Upper lobe of left lung (tissue), 6 donors: ENCODE results near the gene TIAL1. TPM values are rescaled to one million over a fixed set of nuclear protein-coding genes. Genes with fewer than 3 reads are reported as not detected.

Source experiments
- ATAC-seq, 2 donors: fragments of 200-7000 bp; cut with Tn5 transposase; one replicate each; pipeline ENCODE4 v1.9.1; 2022; ENCODE audit warnings: mild to moderate bottlenecking in 2 of 2, moderate library complexity in 2 of 2; ENCODE audit not compliant: low FRiP score in 2 of 2
- DNase-seq, 2 donors: peaks; one replicate each; pipeline ENCODE4 v3.0.0-alpha.2; 2019 to 2020
- H3K27ac ChIP-seq, 4 donors: fragments of 200-600 bp; sonication (generic); one replicate each; pipeline ENCODE4 v1.5.1; 2016 to 2019
- H3K27me3 ChIP-seq, 4 donors: fragments of 200-600 bp; sonication (generic); one replicate each; pipeline ENCODE4 v1.5.1; 2017 to 2019
- H3K36me3 ChIP-seq, 4 donors: fragments of 200-600 bp; sonication (generic); one replicate each; pipeline ENCODE4 v1.5.1; 2016 to 2019
- H3K4me1 ChIP-seq, 4 donors: fragments of 200-600 bp; sonication (generic); one replicate each; pipeline ENCODE4 v1.5.1; 2018 to 2019
- H3K4me3 ChIP-seq, 4 donors: fragments of 200-600 bp; sonication (generic); one replicate each; pipeline ENCODE4 v1.5.1; 2017 to 2019; ENCODE audit warnings: mild to moderate bottlenecking in 2 of 4, moderate library complexity in 1 of 4
- H3K9me3 ChIP-seq, 4 donors: fragments of 200-600 bp; sonication (generic); one replicate each; pipeline ENCODE4 v1.5.1; 2018 to 2019
- EP300 ChIP-seq, 4 donors: sonication (generic); formaldehyde crosslinking; IDR thresholded peaks; one replicate each; pipeline ENCODE4 v1.5.1; 2017; ENCODE audit warnings: antibody characterized with exemption in 4 of 4, control low read depth in 2 of 4
- POLR2A ChIP-seq, 4 donors: fragments of 450-650 bp; IDR thresholded peaks; one replicate each; pipeline ENCODE4 v1.5.1; 2016 to 2017; ENCODE audit warnings: antibody characterized with exemption in 4 of 4, mild to moderate bottlenecking in 2 of 4
- POLR2AphosphoS5 ChIP-seq, 2 donors: sonication (generic); formaldehyde crosslinking; IDR thresholded peaks; one replicate each; pipeline ENCODE4 v1.5.1; 2017; ENCODE audit warnings: antibody characterized with exemption in 2 of 2
- WGBS, 2 donors: methylation state at CpG; one replicate each; pipeline ENCODE4 v1.1.5; 2017 to 2018; 5-methylcytosine and 5-hydroxymethylcytosine counted together
- total RNA-seq, 6 donors: library from RNA; depleted of rRNA in 4 of 6; stranded (reverse); fragments of >200 nt in 4 of 6; gene quantifications; one replicate each; pipeline versions ENCODE4 v1.1.0 to v1.2.1, GENCODE V29; 2016 to 2021
- TF ChIP-seq, protein P1 (sequence below), 6 experiments: fragments of 450-650 bp in 4 of 6; fragments of 200-600 bp in 2 of 6; sonication (generic) in 2 of 6; IDR thresholded peaks; one replicate each; pipeline ENCODE4 v1.5.1; 2016 to 2019; ENCODE audit warnings: antibody characterized with exemption in 6 of 6
- donor health status: DM: no; HTN: no; CAD: no; lungs with moderate emphysema.
- donor health status: DM: no; HTN: yes; CAD: no; lungs with severe emphysema.

Gene TIAL1
- total RNA-seq, 6 donors from 2014 or later: 53.3 to 112 (median 87.9) TPM

DNA sequence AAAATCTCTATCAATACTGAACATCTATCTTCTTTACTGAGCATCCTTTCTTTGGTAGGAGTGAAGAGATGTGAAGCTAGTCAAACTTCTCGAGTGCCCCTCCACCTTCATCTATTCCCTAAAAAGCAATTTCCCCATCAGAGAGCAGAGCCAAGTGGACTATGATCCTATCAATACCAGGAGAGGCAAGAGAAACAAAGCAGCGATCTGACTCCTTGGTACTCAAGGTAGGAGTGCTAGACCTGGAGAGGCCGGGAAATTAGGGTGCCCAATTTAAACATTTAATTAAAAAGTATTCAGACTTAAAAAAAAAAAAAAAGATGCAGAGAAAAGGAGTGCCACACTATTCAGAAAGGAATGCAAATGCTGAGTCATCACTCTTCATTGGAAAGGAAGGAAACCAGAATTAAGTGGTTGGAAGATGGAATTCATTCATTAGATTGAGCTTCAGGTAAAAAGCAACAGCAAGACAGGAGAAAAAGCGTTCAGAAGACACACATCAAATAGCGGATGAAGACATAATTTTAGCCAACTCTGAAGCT lies 1.6 kb downstream of the TIAL1 start:
- peak overlapping the region; percentile 64 to 97 (median 86) for H3K4me3 ChIP-seq
- H3K36me3 ChIP-seq: peaks cover 0 to 13% (median 0%) of the 10 kb centered on the region in 4 donors
- peaks cover 41 to 51% (median 48%) of the 10 kb centered on the region in 4 donors for H3K4me1 ChIP-seq
- no peaks in the 10 kb centered on the region for H3K27me3 ChIP-seq
- TF ChIP-seq POLR2A (IDR thresholded peaks at IDR 0.05) (no peak), POLR2AphosphoS5 (IDR thresholded peaks at IDR 0.05) (no peak), EP300 (IDR thresholded peaks at IDR 0.05) (no peak)
- TF ChIP-seq, protein P1, sequence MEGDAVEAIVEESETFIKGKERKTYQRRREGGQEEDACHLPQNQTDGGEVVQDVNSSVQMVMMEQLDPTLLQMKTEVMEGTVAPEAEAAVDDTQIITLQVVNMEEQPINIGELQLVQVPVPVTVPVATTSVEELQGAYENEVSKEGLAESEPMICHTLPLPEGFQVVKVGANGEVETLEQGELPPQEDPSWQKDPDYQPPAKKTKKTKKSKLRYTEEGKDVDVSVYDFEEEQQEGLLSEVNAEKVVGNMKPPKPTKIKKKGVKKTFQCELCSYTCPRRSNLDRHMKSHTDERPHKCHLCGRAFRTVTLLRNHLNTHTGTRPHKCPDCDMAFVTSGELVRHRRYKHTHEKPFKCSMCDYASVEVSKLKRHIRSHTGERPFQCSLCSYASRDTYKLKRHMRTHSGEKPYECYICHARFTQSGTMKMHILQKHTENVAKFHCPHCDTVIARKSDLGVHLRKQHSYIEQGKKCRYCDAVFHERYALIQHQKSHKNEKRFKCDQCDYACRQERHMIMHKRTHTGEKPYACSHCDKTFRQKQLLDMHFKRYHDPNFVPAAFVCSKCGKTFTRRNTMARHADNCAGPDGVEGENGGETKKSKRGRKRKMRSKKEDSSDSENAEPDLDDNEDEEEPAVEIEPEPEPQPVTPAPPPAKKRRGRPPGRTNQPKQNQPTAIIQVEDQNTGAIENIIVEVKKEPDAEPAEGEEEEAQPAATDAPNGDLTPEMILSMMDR (IDR thresholded peaks at IDR 0.05): no peak
- DNase-seq (no peak), ATAC-seq (no peak)
- H3K27ac ChIP-seq: peak overlapping the region; percentile 90 to 99 (median 96)
- H3K9me3 ChIP-seq: no peaks in the 10 kb centered on the region
- 22 to 29% methylated on average over 5 of the region's 5 CpGs for WGBS, 2 donors

DNA sequence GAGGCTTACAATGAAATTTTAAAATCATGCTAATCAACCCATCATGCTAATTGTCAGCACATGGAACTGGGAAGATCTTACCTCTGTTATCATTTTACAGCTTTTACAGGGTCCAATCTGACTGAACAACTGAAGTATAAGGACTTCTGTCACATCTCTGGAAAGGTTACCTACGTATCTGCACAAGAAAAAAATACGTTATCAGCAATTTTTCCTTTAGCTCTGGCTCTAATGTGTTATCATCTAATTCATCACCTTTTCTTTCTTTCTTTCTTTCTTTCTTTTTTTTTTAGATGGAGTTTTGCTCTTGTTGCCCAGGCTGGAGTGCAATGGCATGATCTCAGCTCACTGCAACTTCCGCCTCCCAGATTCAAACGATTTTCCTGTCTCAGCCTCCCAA lies 8.7 kb downstream of the TIAL1 start:
- DNase-seq: no peak
- peaks cover 5 to 59% (median 21%) of the 10 kb centered on the region in 4 donors for H3K36me3 ChIP-seq
- H3K27me3 ChIP-seq: no peaks in the 10 kb centered on the region

DNA sequence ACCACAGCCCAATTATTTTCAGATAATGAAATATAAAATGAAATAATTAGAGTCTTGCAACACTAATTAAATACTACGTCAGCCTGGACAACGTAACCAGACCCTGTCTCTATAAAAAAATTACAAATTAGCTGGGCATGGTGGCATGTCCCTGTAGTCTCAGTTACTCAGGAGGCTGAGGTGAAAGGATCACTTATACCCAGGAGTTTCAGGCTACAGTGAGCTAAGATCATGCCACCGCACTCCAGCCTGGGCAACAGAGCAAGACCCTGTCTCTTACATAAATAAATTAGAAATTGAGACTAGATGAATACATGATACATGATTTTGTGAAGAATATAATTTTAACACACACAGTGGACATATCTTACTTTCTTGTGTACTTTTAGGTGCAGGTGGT lies 18.4 kb downstream of the TIAL1 start:
- no peak overlapping the region for H3K4me3 ChIP-seq
- DNase-seq (no peak), ATAC-seq (no peak)
- no peaks in the 10 kb centered on the region for H3K27me3 ChIP-seq
- H3K9me3 ChIP-seq: no peaks in the 10 kb centered on the region
- WGBS, 2 donors: 93 to 95% methylated on average over 3 of the region's 3 CpGs
- no peak for TF ChIP-seq EP300 (IDR thresholded peaks at IDR 0.05)
- no peak for TF ChIP-seq POLR2AphosphoS5 (IDR thresholded peaks at IDR 0.05)
- TF ChIP-seq, protein P1 (IDR thresholded peaks at IDR 0.05): no peak
- no peak for TF ChIP-seq POLR2A (IDR thresholded peaks at IDR 0.05)
- H3K27ac ChIP-seq: no peak overlapping the region
- H3K4me1 ChIP-seq: peaks cover 0 to 14% (median 6%) of the 10 kb centered on the region in 4 donors
- H3K36me3 ChIP-seq: peaks cover 32 to 86% (median 39%) of the 10 kb centered on the region in 4 donors

More for the DNA sequence above, 8.7 kb downstream of the TIAL1 start:
- TF ChIP-seq POLR2A (IDR thresholded peaks at IDR 0.05) (no peak), EP300 (IDR thresholded peaks at IDR 0.05) (no peak), POLR2AphosphoS5 (IDR thresholded peaks at IDR 0.05) (no peak)
- TF ChIP-seq, protein P1 (IDR thresholded peaks at IDR 0.05): no peak
- Histone ChIP-seq H3K9me3 (no peaks in the 10 kb centered on the region), H3K4me1 (peaks cover 14 to 24% (median 18%) of the 10 kb centered on the region in 4 donors), H3K27ac (no peak overlapping the region), H3K4me3 (no peak overlapping the region)
- WGBS, 2 donors: 95% methylated on average over 4 of the region's 4 CpGs
- no peak for ATAC-seq

DNA sequence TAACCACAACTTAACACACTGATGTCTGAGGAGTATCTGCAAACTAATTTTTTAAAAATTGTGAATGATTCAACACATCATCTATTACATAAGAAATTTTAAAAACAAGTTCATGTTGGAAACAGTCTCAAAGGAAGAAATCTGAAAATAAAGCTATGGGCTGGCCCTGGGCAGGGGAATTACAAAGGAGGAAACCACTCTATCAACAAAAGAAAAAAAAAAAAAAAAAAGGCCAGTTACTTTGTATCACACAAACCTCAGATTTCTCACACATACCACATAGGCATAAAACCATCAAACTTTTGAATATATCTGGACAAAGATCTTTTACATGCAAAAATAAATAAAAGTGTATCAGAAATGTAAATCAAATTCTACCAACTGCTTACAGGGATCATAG lies 20.8 kb downstream of the TIAL1 start:
- DNase-seq (no peak), ATAC-seq (no peak)
- TF ChIP-seq POLR2AphosphoS5 (IDR thresholded peaks at IDR 0.05) (no peak), POLR2A (IDR thresholded peaks at IDR 0.05) (no peak), EP300 (IDR thresholded peaks at IDR 0.05) (no peak)
- TF ChIP-seq, protein P1 (IDR thresholded peaks at IDR 0.05): no peak
- peaks cover 36 to 85% (median 42%) of the 10 kb centered on the region in 4 donors for H3K36me3 ChIP-seq
- peak overlapping the region in 1 of 4 donors; percentile 69 for H3K27ac ChIP-seq
- no peak overlapping the region for H3K4me3 ChIP-seq
- H3K27me3 ChIP-seq: no peaks in the 10 kb centered on the region
- H3K4me1 ChIP-seq: peaks cover 0 to 11% (median 5%) of the 10 kb centered on the region in 4 donors
- no peaks in the 10 kb centered on the region for H3K9me3 ChIP-seq

DNA sequence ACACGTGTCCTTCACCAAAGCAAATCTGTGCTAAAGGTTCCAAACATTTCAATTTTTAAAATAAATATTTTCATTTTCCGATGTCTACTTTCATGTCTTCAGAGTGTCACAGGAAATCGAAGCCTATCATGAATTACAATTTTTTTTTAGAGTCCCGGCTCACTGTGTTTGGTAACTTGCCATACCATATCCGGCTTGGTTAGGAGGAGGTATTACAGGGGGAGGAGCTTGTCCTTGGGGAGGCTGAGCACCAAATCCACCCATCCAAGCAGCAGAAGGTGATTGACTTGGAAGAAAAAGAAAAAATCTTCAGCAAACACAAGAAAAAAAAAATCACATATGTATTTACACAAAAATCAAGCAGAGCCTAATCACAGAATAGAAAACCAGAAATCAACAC lies 21.3 kb downstream of the TIAL1 start:
- H3K4me3 ChIP-seq: no peak overlapping the region
- ATAC-seq (no peak), DNase-seq (no peak)
- peaks cover 36 to 85% (median 42%) of the 10 kb centered on the region in 4 donors for H3K36me3 ChIP-seq
- TF ChIP-seq EP300 (IDR thresholded peaks at IDR 0.05): no peak
- TF ChIP-seq, protein P1 (IDR thresholded peaks at IDR 0.05): no peak
- no peak for TF ChIP-seq POLR2A (IDR thresholded peaks at IDR 0.05)
- TF ChIP-seq POLR2AphosphoS5 (IDR thresholded peaks at IDR 0.05): no peak
- WGBS, 2 donors: 39 to 45% methylated on average over 5 of the region's 5 CpGs
- H3K9me3 ChIP-seq: no peaks in the 10 kb centered on the region
- H3K27ac ChIP-seq: peak overlapping the region in 1 of 4 donors; percentile 69
- H3K27me3 ChIP-seq: no peaks in the 10 kb centered on the region
- H3K4me1 ChIP-seq: peaks cover 0 to 11% (median 5%) of the 10 kb centered on the region in 4 donors
